ENCODE data around the gene CPT1C. TPM values are rescaled to one million over a fixed set of nuclear protein-coding genes. Genes with fewer than 3 reads are reported as not detected.
A peak's percentile ranks its signal among the peaks of the same experiment; 100 is the strongest.

The CPT1C gene
- total RNA-seq, 2 donors from 2014 or later, result 4.1 to 4.3 TPM

GRCh38 chr19:49657493-49658138 is 33.3 kb upstream of the CPT1C start:
- Mint-ChIP-seq H3K9me3 (no peaks in the 10 kb centered on the region), H3K36me3 (peaks cover 0 to 6% of the 10 kb centered on the region in 2 donors), H3K27ac (peak overlapping the region in 1 of 2 donors; percentile 86)
- DNase-seq (ENCODE audit: low spot score in 2 of 2) (no peak), ATAC-seq (no peak)

- peaks cover 0 to 6% of the 10 kb centered on the region in 2 donors for H3K36me3 Mint-ChIP-seq
- peak overlapping the region in 1 of 2 donors; percentile 86 for H3K27ac Mint-ChIP-seq
- no peaks in the 10 kb centered on the region for H3K9me3 Mint-ChIP-seq
- ATAC-seq (no peak), DNase-seq (ENCODE audit: low spot score in 2 of 2) (no peak)
These were observed 32.8 kb upstream of the CPT1C start for GRCh38 chr19:49658139-49658517.

- H3K27ac Mint-ChIP-seq, result peak overlapping the region; percentile 29 to 60
- peak in 1 of 2 donors; percentile 4 for ATAC-seq
- no peak for DNase-seq (ENCODE audit: low spot score in 2 of 2)
- no peaks in the 10 kb centered on the region for H3K9me3 Mint-ChIP-seq
- H3K36me3 Mint-ChIP-seq, result peaks cover 2 to 7% of the 10 kb centered on the region in 2 donors
These were observed 32.1 kb upstream of the CPT1C start for GRCh38 chr19:49658566-49659442.

GRCh38 chr19:49660338-49660961 is 30.5 kb upstream of the CPT1C start:
- H3K9me3 Mint-ChIP-seq, result no peaks in the 10 kb centered on the region
- H3K27ac Mint-ChIP-seq, result peak overlapping the region in 1 of 2 donors; percentile 22
- peaks cover 16 to 23% of the 10 kb centered on the region in 2 donors for H3K36me3 Mint-ChIP-seq
- DNase-seq (ENCODE audit: low spot score in 2 of 2) (no peak), ATAC-seq (no peak)

DNA sequence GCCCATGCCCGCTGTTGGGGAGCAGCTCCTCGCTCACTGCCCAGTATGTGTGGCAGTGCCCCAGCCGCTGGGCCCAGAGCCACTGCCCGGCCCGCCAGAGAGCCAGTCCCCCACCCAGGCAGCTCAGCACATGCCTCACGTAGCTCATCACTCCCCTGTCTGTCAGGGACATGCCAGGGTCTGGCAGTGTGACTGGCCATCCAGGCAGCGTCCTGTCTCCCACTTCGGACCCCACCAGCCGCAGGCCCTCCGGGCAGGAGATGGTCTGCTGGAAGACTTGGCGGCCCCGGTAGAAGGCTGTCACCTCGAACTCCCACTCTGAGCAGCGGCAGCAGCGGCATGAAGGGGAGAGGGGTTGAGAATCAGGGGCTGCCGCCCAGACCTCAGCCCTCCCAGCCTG is 28.9 kb upstream of the CPT1C start:
- DNase-seq (ENCODE audit: low spot score in 2 of 2) (no peak), ATAC-seq (no peak)
- H3K9me3 Mint-ChIP-seq, result no peaks in the 10 kb centered on the region
- peaks cover 22% of the 10 kb centered on the region in 2 donors for H3K36me3 Mint-ChIP-seq
- H3K27ac Mint-ChIP-seq, result peak overlapping the region in 1 of 2 donors; percentile 41

- ATAC-seq (no peak), DNase-seq (ENCODE audit: low spot score in 2 of 2) (no peak)
- H3K27ac Mint-ChIP-seq, result peak overlapping the region; percentile 41 to 99
- peaks cover 22% of the 10 kb centered on the region in 2 donors for H3K36me3 Mint-ChIP-seq
- H3K9me3 Mint-ChIP-seq, result no peaks in the 10 kb centered on the region
These were observed 27.7 kb upstream of the CPT1C start for GRCh38 chr19:49663224-49663623.

- H3K9me3 Mint-ChIP-seq, result no peaks in the 10 kb centered on the region
- peak; percentile 69 to 74 for ATAC-seq
- H3K36me3 Mint-ChIP-seq, result peaks cover 22% of the 10 kb centered on the region in 2 donors
These were observed 26.5 kb upstream of the CPT1C start for GRCh38 chr19:49664171-49665035.

GRCh38 chr19:49665036-49665350 is 25.9 kb upstream of the CPT1C start:
- no peaks in the 10 kb centered on the region for H3K9me3 Mint-ChIP-seq
- peaks cover 22% of the 10 kb centered on the region in 2 donors for H3K36me3 Mint-ChIP-seq
- DNase-seq (ENCODE audit: low spot score in 2 of 2) (no peak), ATAC-seq (no peak)
- peak overlapping the region; percentile 95 to 99 for H3K27ac Mint-ChIP-seq

More at GRCh38 chr19:49664171-49665035, 26.5 kb upstream of the CPT1C start:
- peak; percentile 85 to 88 for DNase-seq (ENCODE audit: low spot score in 2 of 2)
- peak overlapping the region; percentile 95 to 99 for H3K27ac Mint-ChIP-seq

DNA sequence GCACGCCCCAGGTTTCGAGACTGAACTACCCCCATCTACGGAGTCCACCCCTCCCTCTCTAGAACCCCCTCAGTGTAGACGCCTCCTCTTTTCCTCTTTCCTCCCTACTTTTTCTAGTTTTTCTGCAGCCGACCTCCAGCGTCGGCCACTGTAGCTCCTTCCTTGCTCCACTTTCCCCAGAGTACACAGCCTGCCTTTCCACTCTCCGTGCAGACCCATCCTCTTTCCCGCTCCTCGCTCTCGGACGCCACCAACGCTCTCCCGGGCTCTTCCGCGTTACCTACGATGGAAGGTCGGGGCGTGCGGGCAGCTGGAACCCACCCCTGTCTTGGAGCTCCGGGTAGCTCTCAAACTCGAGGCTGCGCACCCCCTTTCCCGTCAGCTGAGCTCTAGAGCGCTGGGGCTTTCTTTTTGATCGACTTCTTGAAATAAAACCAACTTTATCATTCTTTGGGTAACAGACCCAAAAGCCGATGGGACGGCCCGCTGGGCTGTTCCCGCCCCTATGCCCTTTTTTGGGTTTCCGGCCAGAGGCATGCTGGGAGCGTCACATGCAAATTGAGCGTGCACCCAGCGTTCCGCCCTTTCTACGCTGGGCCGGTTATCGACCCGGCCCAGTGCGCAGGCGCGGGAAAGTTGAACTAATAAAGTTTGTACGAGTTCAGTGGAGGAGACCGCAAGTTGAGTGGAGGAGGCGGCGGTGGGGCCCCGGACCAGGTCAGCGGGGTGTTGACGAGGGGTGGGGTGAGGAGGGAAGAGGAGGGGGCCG is 25.4 kb upstream of the CPT1C start, which contains the start of the genes BCL2L12 and IRF3:
BCL2L12 (plus strand) TSS at position 583 of the 769 bp plus-strand sequence. CDS start 760 bp downstream, outside the sequence.
IRF3 (minus strand) TSS at position 507 of the 769 bp plus-strand sequence. CDS start 1,019 bp downstream, outside the sequence.
- DNase-seq (ENCODE audit: low spot score in 2 of 2), result peak; percentile 98 to 99
- ATAC-seq, result peak; percentile 87 to 89
- H3K9me3 Mint-ChIP-seq, result no peaks in the 10 kb centered on the region
- H3K27ac Mint-ChIP-seq, result peak within 1 kb of the TSS; percentile 95 to 99
- peaks cover 22% of the 10 kb centered on the region in 2 donors for H3K36me3 Mint-ChIP-seq

- no peak for ATAC-seq
- no peak for DNase-seq (ENCODE audit: low spot score in 2 of 2)
- Mint-ChIP-seq H3K9me3 (no peaks in the 10 kb centered on the region), H3K27ac (peak overlapping the region; percentile 95 to 99), H3K36me3 (peaks cover 22% of the 10 kb centered on the region in 2 donors)
These were observed 24.8 kb upstream of the CPT1C start for GRCh38 chr19:49666120-49666444.

DNA sequence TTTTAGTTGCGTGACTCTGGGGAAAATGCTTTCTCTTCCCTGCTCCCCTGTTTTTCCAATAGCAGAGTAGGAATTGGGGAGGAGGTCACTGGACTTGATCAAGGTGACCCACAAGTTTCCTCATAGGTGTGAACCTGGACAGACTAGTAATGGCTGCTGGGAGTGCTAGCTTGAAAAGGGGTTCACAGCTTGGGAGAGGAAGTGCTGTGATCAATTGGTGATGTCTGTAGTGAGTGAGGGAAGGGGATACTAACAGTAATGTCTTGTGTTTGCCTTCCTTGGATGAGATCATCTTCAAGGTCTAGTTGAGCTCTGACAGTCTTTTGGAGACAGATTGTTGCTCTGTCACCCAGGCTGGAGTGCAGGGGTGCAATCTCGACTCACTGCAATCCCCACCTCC is 23.4 kb upstream of the CPT1C start:
- DNase-seq (ENCODE audit: low spot score in 2 of 2) (no peak), ATAC-seq (no peak)
- Mint-ChIP-seq H3K27ac (peak overlapping the region; percentile 86 to 95), H3K36me3 (peaks cover 22% of the 10 kb centered on the region in 2 donors), H3K9me3 (no peaks in the 10 kb centered on the region)

GRCh38 chr19:49669516-49669915 is 21.4 kb upstream of the CPT1C start:
- no peak for ATAC-seq
- Mint-ChIP-seq H3K9me3 (no peaks in the 10 kb centered on the region), H3K36me3 (peaks cover 14 to 15% of the 10 kb centered on the region in 2 donors), H3K27ac (no peak overlapping the region)
- no peak for DNase-seq (ENCODE audit: low spot score in 2 of 2)

DNA sequence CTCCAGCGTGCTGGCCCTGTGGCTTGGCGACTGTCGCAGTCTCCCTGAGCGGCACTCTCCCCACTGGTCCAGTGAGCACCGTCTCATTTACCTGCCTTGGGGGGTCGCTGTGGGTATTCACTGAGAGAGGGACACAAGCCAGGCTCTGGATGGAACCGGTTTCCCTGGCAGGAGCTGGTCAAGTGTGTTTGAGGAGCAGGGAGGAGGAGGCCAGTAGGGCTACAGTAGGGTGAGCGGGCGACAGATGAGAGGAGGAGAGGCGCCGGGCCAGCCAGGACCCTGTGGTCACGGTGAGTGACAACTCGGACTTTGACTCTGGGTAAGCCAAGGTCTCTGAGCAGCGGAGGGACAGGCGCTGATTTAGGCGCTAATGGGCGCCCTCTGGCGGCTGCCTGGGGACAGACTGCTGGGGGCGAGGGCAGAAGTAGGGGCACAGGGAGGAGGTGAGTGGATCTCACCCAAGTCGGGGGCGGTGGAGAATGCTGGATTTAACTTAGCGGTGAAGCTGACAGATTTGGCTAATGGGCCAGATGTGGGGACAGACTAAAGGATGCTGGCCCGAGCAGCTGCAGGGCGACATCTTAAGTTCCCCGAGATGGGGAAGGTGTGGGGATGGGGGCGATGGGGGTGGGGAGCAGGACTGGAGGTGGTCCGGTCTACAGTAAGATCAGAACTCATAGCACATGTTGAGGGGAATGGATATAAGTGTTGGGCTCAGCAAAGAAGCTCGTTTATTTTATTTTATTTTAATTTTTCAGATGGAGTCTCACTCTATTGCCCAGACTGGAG is 18.6 kb upstream of the CPT1C start:
- no peaks in the 10 kb centered on the region for H3K9me3 Mint-ChIP-seq
- peak overlapping the region in 1 of 2 donors; percentile 56 for H3K27ac Mint-ChIP-seq
- no peak for ATAC-seq

DNA sequence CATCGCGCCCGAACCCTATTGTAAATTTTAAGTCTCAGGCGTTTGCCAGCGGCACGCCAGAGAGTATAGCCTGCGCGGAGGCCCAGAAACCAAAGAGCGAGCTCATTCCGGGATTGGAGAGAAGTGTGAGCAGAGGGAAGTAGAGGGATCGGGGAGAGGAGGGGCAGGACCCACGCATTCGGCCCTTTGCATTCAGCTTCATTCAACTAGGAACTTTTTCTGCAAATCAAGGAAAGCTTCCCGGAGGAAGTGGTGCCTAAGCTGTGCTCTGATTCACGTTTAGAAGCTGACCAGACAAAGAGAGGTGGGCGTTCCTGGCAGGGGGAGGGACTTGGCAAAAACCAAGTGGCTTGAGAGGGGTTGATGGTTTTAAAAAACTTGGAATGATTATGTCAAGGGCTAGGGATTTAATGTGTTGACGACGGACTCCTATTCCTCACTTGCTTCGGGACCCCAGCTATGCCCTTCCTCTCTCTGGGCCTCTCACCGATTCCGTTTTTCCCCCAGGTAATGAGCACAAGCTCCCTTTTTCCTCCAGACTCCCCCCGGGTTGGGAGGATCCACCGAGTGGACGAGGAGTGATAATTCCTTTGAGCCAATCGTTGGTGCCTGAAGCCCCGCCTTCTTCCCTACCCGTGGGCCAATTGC is 14.7 kb upstream of the CPT1C start:
- peak overlapping the region; percentile 98 to 99 for H3K27ac Mint-ChIP-seq
- no peaks in the 10 kb centered on the region for H3K9me3 Mint-ChIP-seq
- H3K36me3 Mint-ChIP-seq, result peaks cover 11% of the 10 kb centered on the region in 2 donors
- ATAC-seq, result peak; percentile 19 to 25
- peak; percentile 50 to 73 for DNase-seq (ENCODE audit: low spot score in 2 of 2)

More for the DNA sequence above, 18.6 kb upstream of the CPT1C start:
- peak; percentile 78 to 87 for DNase-seq (ENCODE audit: low spot score in 2 of 2)
- peaks cover 4 to 6% of the 10 kb centered on the region in 2 donors for H3K36me3 Mint-ChIP-seq

Data from activated naive CD4-positive, alpha-beta T cell treated with anti-CD3 and anti-CD28 coated beads, Interleukin-2, amount 50 U/mL, for 72 hours (primary cell).